ENCODE measurements around the gene MUC5AC. TPM values are rescaled to one million over a fixed set of nuclear protein-coding genes. Genes with fewer than 3 reads are reported as not detected.
A peak's percentile ranks its signal among the peaks of the same experiment; 100 is the strongest.
"Not testable (repeated sequence)": the region's sequence is repeated elsewhere in the genome, so short reads cannot be mapped to it uniquely, and the experiment has no call there.

The MUC5AC gene
- total RNA-seq, 1 donor from 2014 or later: not detected

DNA sequence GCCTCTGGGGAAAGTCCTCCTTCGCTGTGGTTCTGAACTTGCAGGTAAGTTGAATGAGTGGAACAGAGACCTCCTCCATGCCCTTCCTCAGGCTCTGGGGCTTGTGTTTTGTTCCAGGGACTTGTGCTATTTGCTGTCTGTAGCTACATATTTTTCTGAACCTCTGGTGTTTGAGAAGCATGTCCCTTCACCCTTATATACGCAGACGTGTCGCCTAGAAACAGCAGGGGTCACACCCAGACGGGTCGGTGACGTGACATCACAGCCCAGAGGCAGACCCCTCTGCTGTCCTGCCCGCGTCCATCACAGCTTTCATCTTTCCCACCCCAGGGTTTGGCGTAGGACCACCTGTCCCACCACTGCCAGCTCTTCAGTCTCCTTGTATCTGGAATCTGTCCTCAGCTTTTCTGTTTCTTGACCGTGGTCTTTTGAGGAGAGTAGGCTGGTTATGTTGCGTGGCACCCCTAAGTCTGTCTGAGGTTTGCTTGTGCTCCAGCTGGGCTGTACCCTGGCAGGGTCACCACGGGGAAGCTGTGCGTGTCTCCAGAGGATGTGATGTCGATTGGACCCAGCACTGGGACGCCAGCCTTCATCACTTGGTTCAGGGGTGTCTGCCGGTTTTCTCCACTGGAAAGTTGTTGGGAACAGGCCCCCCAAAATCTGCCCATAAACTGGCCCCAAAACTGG lies 51.8 kb downstream of the MUC5AC start:
- Mint-ChIP-seq H3K4me3 (ENCODE audit: low read depth) (no peak overlapping the region), H3K9me3 (ENCODE audit: low read depth) (peaks cover 32% of the 10 kb centered on the region), H3K4me1 (ENCODE audit: low read depth) (no peaks in the 10 kb centered on the region), H3K27me3 (peaks cover 34% of the 10 kb centered on the region), H3K27ac (no peak overlapping the region), H3K36me3 (ENCODE audit: insufficient read depth) (no peaks in the 10 kb centered on the region)
- DNase-seq (ENCODE audit: low spot score, unreplicated experiment): no peak
- no peak for TF ChIP-seq CTCF (IDR thresholded peaks at IDR 0.05; ENCODE audit: unreplicated experiment)

DNA sequence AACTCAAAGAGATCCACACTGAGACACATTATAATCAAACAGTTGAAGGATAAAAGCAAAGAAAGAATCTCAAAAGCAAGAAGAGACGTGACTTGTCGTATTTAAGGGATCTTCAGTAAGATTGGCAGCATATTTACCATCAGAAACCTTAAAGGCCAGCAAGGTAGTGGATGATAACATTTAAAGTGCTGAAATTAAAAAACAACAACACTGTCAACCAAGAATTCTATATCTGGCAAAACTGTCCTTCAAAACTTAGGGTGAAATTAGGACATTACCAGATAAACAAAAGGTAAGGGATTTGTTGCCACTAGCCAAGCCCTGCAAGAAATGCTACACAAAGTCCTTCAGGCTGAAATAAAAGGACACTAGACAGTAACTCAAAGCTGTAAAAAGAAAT lies 54.1 kb downstream of the MUC5AC start:
- DNase-seq (ENCODE audit: low spot score, unreplicated experiment): no peak
- H3K27ac Mint-ChIP-seq: no peak overlapping the region
- no peak for TF ChIP-seq CTCF (IDR thresholded peaks at IDR 0.05; ENCODE audit: unreplicated experiment)
- H3K9me3 Mint-ChIP-seq (ENCODE audit: low read depth): peaks cover 32% of the 10 kb centered on the region
- peaks cover 47% of the 10 kb centered on the region for H3K27me3 Mint-ChIP-seq
- no peak overlapping the region for H3K4me3 Mint-ChIP-seq (ENCODE audit: low read depth)
- no peaks in the 10 kb centered on the region for H3K36me3 Mint-ChIP-seq (ENCODE audit: insufficient read depth)
- H3K4me1 Mint-ChIP-seq (ENCODE audit: low read depth): no peaks in the 10 kb centered on the region

DNA sequence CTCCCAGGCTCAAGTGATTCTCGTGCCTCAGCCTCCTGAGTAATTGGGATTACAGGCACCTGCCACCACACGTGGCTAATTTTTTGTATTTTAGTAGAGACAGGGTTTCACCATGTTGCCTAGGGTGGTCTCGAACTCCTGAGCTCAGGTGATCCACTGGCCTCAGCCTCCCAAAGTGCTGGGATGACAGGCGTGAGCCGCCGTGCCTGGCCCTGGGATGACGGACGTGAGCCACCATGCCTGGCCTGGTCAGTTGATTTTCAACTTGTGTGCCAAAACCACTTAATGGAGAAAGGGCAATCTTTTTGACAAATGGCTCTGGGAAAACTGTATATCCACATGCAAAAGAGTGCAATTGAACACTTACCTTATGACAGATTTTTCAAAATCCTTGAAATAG lies 58.1 kb downstream of the MUC5AC start:
- not testable (repeated sequence) for H3K27ac Mint-ChIP-seq; H3K36me3 Mint-ChIP-seq (ENCODE audit: insufficient read depth); DNase-seq (ENCODE audit: low spot score, unreplicated experiment); H3K4me1 Mint-ChIP-seq (ENCODE audit: low read depth); H3K4me3 Mint-ChIP-seq (ENCODE audit: low read depth)
- peaks cover 60% of the 10 kb centered on the region for H3K27me3 Mint-ChIP-seq
- peaks cover 25% of the 10 kb centered on the region for H3K9me3 Mint-ChIP-seq (ENCODE audit: low read depth)

- peaks cover 62% of the 10 kb centered on the region for H3K27me3 Mint-ChIP-seq
- H3K36me3 Mint-ChIP-seq (ENCODE audit: insufficient read depth): no peaks in the 10 kb centered on the region
- no peak for TF ChIP-seq CTCF (IDR thresholded peaks at IDR 0.05; ENCODE audit: unreplicated experiment)
- no peaks in the 10 kb centered on the region for H3K4me1 Mint-ChIP-seq (ENCODE audit: low read depth)
- peaks cover 14% of the 10 kb centered on the region for H3K9me3 Mint-ChIP-seq (ENCODE audit: low read depth)
- H3K27ac Mint-ChIP-seq: peak overlapping the region; percentile 20
- H3K4me3 Mint-ChIP-seq (ENCODE audit: low read depth): no peak overlapping the region
- DNase-seq (ENCODE audit: low spot score, unreplicated experiment): no peak
These were observed 59.4 kb downstream of the MUC5AC start for GRCh38 chr11:1217151-1217550.

DNA sequence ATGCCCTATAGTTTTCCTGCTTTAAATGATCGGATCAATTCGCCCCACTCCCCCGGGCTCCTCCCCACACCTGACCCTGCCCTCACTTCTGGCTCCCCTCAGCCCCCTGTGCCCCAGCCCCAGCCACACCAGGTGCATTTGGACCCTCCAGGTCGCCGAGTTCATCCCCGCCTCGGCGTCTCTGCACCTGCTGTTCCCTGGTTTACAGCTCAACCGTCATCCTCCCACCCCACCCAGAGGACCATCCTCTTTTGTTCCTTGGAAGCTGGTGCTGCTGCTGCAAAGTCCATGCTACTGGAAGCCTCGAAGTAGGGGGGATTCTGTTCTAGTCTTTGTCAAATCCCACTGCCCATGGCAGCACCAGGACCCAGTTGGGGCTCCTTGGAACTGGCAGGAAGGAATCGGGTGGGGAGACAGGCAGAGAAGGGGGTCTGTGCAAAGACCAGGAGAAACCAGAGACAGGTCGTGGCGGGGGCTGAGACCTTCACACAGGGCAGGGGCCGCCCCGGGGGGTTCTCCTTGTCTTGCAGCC lies 60.6 kb downstream of the MUC5AC start:
- Mint-ChIP-seq H3K36me3 (ENCODE audit: insufficient read depth) (no peaks in the 10 kb centered on the region), H3K9me3 (ENCODE audit: low read depth) (peaks cover 6% of the 10 kb centered on the region), H3K4me3 (ENCODE audit: low read depth) (no peak overlapping the region), H3K4me1 (ENCODE audit: low read depth) (no peaks in the 10 kb centered on the region), H3K27ac (no peak overlapping the region), H3K27me3 (peaks cover 55% of the 10 kb centered on the region)
- no peak for DNase-seq (ENCODE audit: low spot score, unreplicated experiment)
- TF ChIP-seq CTCF (IDR thresholded peaks at IDR 0.05; ENCODE audit: unreplicated experiment): no peak

Measured in progenitor cell of endocrine pancreas (in vitro differentiated cells).